ENCODE results near the gene RAVER2.
"Not testable (repeated sequence)": the region's sequence is repeated elsewhere in the genome, so short reads cannot be mapped to it uniquely, and the experiment has no call there.

Gene RAVER2

DNA sequence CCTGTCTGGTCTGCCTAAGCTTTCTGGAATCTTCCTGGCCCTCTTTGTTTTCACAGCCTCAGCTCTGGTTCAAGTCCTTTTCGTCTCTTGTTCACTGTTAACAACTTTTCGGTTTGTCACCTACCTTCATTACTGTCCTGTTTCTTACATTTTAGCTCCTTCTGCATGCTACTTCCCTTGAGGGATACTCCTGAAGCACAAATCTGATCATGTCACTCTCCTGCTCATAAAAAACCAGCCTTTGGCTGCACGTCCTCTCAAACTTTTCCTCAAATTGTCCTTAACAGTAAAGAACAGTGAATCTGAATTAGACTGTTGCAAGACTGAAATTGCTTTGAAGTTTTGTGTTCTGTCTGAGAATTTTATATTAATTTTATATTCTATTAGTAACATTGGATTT is 3.3 kb downstream of the RAVER2 start:
- DNase-seq (ENCODE audit: low read depth in 2 of 2) = no peak

DNA sequence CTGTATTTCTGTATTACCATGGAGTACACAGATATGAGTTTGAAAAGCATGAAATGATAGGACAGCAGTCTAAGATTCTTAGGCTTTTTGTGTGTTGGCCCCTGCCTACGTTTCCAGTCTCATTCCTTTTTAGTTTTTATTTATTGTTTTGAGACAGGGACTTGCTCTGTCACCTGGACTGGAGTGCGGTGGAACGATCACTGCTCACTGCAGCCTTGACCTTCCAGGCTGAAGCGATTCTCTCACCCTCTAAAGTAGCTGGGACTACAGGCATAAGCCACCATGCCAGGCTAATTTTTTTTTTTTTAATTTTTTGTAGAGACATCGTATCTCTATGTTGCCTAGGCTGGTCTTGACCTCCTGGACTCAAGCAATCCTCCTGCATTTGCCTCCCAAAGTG is 3.8 kb downstream of the RAVER2 start:
- DNase-seq (ENCODE audit: low read depth in 2 of 2) = no peak

DNA sequence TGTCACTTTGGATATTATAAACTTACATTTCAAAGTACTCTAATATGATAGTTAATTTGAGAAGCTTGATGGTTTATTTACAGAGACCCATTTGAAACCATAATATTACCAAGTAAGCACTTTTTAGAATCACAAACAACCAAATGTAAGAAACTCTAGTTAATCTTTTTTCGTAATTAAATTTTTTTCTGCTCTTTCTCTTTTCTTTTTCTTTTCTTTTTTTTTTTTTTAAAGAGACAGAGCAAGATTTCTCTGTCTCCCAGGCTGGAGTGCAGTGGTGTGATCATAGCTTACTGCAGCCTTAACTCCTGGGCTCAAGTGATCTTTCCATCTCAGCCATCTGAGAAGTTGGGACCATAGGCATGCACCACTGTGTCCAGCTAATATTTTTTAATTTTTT is 5.2 kb downstream of the RAVER2 start:
- no peak for DNase-seq (ENCODE audit: low read depth in 2 of 2)

DNA sequence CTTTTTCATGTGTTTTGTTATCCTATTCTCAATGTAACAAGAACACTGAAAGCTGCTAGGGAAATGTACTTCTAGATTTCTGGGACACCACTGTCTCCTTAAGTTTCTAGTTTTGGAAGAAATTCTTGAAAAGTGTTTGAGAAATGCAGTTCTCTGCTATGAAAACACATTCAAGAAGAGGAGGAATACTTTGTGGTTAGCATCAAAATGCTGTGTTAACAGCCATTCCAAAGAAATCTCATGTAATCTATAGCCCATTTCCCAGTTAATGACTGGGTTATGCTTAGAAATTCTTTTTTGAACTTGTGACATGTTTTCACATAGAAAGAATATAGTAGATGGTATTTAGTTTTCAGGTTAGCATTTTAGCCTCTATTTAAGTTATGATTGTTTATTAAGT is 6.0 kb downstream of the RAVER2 start:
- DNase-seq (ENCODE audit: low read depth in 2 of 2) = no peak

DNA sequence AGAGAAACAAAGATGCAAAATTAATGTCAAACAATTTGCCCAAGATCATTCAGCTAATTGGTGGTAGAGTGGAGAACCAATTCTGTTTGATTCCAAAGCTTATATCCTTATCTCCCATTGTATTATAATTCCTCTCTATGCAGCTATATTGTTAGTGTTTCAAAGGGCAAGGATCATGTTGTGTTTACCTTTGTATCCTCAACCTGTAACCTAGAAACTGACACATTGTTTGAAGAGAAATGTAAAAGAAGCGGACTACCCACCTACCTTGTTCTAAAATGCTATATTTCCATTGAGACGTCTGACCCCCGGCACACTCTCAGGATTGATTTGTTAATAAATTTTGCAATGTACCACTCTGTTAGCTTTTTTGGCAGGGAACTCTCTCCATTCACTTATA is 9.3 kb downstream of the RAVER2 start:
- DNase-seq (ENCODE audit: low read depth in 2 of 2) = no peak

DNA sequence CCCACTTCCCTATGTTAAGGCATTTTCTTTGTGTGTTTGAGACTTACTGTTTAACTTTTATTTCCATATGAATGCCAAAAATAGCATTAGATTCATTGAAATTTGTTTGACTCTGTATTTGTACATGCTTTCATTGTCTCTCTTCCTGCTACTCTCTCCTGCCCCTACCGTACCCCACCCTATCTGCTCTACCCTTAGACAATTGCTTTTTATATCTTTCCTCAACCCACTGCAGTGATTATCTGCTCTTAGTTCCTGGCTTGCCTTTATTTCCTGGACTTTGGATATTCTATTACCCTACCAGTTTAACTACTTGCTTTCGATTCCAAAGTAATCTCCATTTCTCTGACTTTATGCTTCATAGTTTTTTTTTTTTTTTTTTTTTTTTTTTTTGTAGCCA is 10.5 kb downstream of the RAVER2 start:
- no peak for DNase-seq (ENCODE audit: low read depth in 2 of 2)

DNA sequence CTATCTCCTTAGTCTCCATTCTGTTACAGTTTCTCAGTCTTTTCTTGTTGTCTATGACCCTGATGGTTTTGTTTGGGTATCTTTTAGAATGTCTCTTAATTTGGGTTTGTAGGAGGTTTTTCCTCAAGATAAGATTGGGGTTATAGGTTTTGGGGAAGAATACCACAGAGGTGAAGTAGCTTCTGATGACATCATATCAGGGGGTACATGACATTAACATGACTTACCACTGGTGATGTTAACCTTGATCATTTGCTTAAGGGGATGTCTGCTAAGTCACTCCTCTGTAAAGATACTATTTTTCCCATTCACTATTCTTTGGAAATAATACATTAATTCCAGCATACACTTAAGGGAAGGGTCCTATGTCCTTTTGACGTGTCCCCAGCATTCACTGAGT is 11.9 kb downstream of the RAVER2 start:
- DNase-seq (ENCODE audit: low read depth in 2 of 2) = no peak

DNA sequence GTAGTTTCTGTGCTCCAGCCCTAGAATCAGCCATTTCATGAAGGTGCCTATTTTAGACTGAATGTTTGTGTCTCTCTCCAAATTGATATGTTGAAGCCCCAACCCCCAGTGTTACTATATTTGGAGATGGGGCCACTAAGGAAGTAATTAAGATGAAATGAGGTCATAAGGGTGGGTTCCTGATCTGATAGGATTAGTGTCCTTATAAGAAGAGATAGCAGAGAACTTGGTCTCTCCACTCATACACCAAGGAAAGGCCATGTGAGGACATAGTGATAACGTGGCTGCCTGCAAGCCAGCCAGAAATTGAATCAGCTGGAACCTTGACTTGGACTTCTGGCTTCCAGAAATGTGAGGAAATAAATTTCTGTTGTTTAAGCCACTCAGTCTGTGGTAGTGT is 12.3 kb downstream of the RAVER2 start:
- DNase-seq (ENCODE audit: low read depth in 2 of 2) = no peak

DNA sequence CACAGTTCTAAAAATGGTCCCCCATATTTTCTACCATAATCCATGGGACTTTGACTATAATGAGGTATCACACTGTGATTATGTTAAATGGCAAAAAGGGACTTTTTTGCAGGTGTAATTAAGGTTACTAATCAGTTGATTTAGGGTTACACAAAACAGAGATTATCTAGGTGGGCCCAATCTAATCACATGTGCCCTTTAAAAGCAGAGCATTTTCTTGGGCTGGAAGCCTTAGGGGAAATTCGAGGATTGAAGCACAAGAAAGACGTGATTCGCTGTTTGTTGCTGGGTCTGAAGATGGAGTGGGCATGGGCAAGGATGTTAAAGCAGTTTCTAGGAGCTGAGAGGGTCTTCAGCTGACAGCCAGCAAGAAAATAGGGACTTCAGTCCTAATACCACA is 13.4 kb downstream of the RAVER2 start:
- DNase-seq (ENCODE audit: low read depth in 2 of 2) = no peak

DNA sequence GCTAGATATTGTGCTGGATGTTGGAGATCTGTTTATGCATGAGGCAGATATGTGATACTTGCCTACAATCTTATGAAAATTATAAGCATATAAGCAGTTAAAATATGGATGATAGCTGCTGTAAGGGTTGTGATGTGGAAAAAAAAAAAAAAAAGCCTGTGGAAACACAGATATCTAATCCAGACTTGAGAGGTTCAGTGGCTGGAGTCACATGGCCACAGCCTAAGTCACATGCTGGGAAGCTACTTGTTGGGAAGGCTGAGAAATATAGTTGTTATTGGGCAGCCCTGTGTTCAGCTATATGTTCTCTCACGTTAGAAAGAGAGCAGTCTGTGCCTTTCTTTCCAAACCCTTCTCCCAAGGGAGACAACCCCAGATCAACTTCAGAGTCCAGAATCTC is 15.1 kb downstream of the RAVER2 start:
- DNase-seq (ENCODE audit: low read depth in 2 of 2) = no peak

DNA sequence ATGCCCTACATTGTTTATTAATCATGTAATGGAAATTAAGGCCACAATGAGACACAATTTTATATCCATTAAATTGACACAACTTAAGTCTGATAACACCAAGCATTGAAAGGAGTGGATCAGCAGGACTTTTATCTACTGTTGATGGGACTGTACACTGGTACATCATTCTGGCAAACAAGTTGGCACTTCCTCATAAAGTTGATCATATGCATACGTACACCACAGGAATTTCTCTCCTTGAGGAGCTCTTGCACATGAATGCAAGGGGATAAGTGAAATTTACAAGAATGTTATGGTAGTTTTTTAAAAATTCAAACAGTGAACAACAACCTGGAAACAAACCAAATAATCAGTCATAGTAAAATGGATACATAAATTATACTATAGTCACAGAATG is 20.1 kb downstream of the RAVER2 start:
- no peak for DNase-seq (ENCODE audit: low read depth in 2 of 2)

DNA sequence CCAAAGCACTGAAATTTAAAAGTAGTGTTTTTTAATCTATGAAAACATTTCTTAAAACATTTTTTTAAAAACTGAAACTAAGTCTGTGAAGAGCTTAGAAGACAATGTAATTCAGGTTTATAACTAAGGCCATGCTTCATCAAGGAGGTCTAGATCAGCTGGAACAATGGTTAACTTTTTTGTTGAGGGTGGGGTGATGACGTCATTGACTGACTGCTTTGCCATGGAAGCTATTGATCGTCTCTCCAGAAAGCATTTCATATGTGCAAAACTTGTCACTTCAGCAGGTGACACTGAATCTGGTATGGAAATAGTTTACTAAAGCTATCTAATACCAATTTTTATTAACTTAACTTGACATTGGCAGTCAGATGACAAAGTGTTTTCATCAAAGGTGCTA is 21.0 kb downstream of the RAVER2 start:
- DNase-seq (ENCODE audit: low read depth in 2 of 2) = no peak

DNA sequence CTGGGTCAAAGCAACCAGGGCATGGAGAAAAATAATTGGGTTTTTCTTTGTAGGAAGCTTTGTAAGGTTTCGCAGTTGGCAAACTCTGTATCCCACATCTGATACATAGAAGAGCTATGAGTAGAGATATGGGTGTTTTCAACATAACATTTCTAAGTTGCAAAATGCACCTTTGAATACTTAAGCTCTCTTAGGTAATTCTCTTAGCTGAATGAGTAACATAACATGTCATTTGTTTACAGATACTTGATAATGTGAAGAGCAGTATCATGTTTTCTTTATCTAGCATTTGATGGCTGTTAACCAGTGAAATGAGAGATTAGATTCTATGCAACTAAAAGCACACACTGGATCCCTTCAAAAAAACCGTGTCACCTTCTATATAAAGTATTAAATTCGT is 21.6 kb downstream of the RAVER2 start:
- no peak for DNase-seq (ENCODE audit: low read depth in 2 of 2)

DNA sequence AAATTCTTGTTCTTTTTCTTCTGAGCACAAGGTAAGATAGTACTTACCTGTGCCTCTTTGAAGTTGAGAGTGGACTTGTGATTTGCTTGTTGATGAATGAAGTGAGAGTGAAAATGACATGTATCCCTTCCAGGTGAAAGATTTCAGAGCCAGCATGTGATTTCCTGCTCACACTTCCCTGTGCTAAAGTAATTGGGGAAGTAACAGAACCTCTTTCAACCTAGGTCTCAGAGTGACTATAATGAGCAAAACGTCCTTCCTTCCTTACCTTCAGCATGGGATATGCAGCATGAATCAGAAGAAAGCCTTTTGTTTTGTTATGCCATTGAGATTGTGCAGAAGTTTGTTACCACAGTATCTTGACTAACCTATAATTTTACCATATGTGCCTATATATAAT is 24.6 kb downstream of the RAVER2 start:
- no peak for DNase-seq (ENCODE audit: low read depth in 2 of 2)

DNA sequence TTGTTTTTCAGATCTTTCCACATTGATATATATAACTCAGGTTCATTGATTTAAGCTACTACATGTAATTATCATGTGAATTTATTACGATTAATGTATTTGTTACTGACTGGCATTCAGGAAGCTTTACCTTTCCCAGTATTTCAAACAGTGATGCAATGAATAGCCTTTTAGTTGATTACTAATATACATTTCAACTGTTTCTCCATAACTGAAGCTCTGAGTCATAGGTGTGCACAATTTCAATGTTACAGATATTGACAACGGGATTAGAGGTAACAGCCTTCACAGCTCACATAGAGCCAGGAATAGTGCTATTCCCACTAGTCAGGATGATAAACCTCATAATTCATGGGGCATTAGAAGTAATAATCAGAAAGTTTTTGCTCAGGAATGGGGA is 25.1 kb downstream of the RAVER2 start:
- no peak for DNase-seq (ENCODE audit: low read depth in 2 of 2)

DNA sequence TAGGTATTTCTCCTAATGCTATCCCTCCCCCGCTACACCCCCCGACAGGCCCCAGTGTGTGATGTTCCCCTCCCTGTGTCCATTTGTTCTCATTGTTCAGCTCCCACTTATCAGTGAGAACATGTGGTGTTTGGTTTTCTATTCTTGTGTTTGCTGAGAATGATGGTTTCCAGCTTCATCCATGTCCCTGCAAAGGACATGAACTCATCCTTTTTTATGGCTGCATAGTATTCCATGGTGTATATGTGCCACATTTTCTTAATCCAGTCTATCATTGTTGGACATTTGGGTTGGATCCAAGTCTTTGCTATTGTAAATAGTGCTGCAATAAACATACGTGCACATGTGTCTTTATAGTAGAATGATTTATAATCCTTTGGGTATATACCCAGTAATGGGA is 28.4 kb downstream of the RAVER2 start:
- not testable (repeated sequence) for DNase-seq (ENCODE audit: low read depth in 2 of 2)

DNA sequence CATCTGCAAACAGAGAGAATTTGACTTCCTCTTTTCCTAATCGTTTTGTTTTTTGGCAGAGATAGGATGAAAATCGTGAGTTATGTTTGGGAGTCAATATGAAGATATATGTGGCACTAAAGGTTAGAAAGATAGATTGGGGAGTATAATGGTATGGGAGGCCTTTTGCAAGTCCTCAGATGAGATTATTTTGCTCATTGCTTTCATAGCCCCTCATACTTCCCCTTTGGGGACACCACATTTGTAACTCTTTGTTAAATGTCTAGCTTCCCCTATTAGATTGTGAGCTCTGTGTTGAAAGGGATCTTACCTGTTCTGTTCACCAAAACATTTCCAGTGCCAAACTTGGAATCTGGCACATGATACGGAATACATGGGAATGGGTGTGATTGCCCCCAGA is 30.2 kb downstream of the RAVER2 start:
- no peak for DNase-seq (ENCODE audit: low read depth in 2 of 2)

DNA sequence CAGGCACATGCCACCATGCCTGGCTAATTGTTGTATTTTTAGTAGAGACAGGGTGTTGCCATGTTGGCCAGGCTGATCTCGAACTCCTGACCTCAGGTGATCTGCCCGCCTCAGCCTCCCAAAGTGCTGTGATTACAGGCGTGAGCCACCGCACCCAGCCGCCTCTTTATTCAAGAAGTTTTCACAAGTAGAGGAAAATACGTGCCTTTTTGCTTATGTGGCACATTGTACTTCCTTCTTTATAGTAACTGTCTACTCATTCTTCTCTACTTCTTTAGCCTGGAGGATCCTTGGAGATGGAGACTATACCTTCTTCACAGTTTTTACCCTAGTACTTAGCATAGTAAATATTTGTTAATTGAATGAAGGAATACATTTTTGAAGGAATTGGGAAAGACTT is 37.2 kb downstream of the RAVER2 start:
- not testable (repeated sequence) for DNase-seq (ENCODE audit: low read depth in 2 of 2)

DNA sequence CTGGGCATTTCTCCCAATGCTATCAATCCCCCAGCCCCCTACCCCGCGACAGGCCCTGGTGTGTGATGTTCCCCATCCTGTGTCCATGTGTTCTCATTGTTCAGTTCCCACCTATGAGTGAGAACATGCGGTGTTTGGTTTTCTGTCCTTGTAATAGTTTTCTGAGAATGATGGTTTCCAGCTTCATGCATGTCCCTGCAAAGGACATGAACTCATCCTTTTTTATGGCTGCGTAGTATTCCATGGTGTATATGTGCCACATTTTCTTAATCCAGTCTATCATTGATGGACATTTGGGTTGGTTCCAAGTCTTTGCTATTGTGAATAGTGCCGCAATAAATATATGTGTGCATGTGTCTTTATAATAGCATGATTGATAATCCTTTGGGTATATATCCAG is 38.0 kb downstream of the RAVER2 start:
- not testable (repeated sequence) for DNase-seq (ENCODE audit: low read depth in 2 of 2)

DNA sequence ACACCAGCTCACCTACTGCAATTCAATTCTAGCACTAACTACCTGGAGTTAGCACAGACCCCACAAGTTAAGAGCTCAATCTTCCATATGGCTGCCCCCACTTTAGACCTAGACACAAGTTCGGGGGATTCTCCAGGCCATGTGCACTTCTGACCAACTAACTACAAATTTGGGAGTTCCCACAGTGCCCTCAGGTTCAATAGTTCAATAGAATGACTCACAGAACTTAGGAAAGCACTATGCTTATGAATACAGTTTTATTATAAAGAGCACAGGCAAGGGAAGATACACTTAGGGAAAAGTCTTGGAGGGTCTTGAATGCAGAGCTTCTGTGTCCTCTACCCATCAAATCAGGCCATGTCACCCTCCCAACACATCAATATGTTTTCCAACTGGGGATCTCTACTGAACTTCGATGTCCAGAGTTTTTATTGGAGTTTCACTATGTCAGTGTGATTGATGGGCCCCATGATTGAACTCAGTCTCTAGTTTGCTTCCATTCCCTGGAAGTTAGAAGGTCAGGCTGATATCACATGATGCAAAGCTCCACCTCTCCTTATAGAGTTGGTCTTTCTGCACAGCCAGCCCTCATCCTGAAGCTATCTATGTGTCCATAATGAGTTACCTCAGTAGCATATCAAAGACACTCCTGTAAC is 46.1 kb downstream of the RAVER2 start:
- no peak for DNase-seq (ENCODE audit: low read depth in 2 of 2)

DNA sequence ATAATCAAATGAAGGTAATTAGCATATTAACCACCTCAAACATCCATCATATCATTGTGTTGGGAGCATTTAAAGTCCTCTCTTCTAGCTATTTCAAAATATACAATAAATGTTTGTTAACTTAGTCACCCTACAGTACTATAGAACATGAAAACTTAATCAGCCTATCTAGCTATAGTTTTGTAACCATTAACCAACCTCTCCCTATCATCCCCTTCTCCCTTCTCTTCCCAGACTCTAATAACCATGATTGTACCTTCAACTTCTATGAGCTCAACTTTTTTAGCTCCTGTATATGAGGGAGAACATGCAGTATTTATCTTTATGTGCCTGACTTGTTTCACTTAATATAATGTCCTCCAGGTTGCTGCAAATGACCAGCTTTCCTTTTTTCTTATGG is 54.0 kb downstream of the RAVER2 start:
- no peak for DNase-seq (ENCODE audit: low read depth in 2 of 2)

DNA sequence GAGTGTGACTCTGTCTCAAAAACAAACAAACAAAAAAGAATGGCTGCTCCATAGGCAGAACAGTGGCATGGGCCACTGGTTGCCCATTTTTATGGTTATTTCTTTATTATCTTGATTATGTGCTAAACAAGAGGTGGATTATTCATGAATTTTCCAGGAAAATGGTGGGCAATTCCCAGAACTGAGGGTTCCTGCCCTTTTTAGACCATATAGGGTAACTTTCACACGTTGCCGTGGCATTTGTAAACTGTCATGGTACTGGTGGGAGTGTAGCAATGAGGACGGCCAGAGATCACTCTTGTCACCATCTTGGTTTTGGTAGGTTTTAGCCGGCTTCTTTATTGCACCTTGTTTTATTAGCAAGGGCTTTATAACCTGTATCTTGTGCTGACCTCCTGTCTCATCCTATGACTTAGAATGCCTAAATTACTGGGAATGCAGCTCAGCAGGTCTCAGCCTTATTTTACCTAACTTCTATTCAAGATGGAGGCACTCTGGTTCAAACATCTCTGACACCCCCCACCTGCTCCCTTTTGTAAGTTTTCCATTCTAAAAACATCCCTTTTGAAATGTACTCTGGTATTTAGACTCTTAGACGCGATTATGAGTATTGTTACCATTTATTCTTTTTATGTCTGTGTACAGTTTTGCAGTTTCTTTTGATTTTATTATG is 57.1 kb downstream of the RAVER2 start:
- DNase-seq (ENCODE audit: low read depth in 2 of 2) = no peak

DNA sequence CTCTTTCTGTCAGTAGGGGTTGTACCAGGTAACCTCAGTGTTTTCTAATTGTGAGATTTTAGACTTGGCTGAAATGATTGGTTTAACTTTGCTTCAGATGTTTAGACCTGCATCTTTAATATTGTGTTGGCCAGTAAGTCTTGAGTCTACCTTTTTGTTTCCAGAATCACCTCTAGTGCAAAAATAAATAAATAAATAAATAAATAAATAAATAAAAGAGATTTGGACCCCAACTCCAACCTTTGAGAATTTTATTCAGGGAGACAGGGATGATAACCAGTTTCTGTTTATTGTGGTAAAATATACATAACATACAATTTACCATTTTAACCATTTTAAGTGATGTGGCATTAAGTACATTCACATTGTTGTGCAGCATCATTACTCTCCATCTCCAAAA is 64.4 kb downstream of the RAVER2 start:
- no peak for DNase-seq (ENCODE audit: low read depth in 2 of 2)

DNA sequence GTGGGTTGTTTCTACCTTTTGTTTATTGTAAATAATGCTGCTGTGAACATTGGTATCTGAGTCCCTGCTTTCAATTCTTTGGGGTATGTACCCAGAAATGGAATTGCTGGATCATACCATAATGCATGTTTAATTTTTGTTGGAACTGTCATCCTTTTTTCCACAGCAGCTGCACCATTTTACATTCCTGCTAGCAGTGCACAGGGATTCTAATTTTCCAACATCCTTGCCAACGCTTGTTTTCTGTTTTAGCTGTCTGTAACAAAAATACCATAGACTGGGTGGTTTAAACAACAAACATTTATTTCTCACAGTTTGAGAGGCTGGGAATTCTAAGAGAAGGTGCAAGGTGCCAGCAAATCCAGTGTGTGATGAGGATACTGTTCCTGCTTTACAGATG is 65.1 kb downstream of the RAVER2 start:
- DNase-seq (ENCODE audit: low read depth in 2 of 2) = no peak
